ENCODE measurements around the gene RNF126. TPM values are rescaled to one million over a fixed set of nuclear protein-coding genes. Genes with fewer than 3 reads are reported as not detected.
A peak's percentile ranks its signal among the peaks of the same experiment; 100 is the strongest.

RNF126 gene
- total RNA-seq, 1 experiment from 2014 or later = 61.2 TPM

DNA sequence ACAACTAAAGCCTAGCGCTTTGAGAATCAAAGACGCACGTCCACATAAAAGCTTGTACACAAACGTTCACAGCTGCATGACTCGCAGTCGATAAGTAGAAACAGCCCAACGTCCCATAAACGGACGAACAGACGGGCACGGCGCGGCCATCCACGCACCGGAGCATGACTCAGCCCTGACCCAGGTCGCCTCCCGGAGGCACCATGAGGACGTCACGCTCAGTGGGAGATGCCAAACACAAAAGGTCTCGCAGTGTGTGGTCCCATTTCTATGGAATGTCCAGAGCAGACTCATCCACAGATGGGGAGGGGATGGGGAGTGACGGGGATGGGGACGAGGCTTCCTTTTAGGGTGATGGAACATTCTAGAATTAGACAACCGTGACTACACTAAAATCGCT is 39.0 kb downstream of the RNF126 start:
- in situ Hi-C loops (cut with HindIII; ENCODE audit: low pct_unique_long_range_greater_than_20kb, low sequenced_read_pairs) (no loop called here), intact Hi-C loops (cut with micrococcal nuclease; ENCODE audit: unreplicated experiment) (no loop called here)
- DNase-seq (ENCODE audit: low read depth, low spot score) (no peak), ATAC-seq (peak; percentile 79)
- no peaks in the 10 kb centered on the region; the same call in 1 of the 2 replicates for H3K4me1 ChIP-seq (ENCODE audit: control insufficient read depth, insufficient read depth, low read length)
- 0 out of 2 replicates have a peak, but pooled peaks cover 1% of the 10 kb centered on the region for H3K36me3 ChIP-seq (ENCODE audit: control insufficient read depth, insufficient read depth, low read length)
- BruUV-seq (replicated peaks) = no TSS peak
- H3K27ac ChIP-seq (ENCODE audit: low read length) = no peak overlapping the region
- no peaks in the 10 kb centered on the region for H3K9me3 ChIP-seq (ENCODE audit: control insufficient read depth, insufficient read depth, low read depth, low read length)
- no peak overlapping the region for H3K4me3 ChIP-seq (ENCODE audit: low read depth in 2 of 2, low read length in 2 of 2)
- TF ChIP-seq, protein P1, sequence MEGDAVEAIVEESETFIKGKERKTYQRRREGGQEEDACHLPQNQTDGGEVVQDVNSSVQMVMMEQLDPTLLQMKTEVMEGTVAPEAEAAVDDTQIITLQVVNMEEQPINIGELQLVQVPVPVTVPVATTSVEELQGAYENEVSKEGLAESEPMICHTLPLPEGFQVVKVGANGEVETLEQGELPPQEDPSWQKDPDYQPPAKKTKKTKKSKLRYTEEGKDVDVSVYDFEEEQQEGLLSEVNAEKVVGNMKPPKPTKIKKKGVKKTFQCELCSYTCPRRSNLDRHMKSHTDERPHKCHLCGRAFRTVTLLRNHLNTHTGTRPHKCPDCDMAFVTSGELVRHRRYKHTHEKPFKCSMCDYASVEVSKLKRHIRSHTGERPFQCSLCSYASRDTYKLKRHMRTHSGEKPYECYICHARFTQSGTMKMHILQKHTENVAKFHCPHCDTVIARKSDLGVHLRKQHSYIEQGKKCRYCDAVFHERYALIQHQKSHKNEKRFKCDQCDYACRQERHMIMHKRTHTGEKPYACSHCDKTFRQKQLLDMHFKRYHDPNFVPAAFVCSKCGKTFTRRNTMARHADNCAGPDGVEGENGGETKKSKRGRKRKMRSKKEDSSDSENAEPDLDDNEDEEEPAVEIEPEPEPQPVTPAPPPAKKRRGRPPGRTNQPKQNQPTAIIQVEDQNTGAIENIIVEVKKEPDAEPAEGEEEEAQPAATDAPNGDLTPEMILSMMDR (IDR thresholded peaks at IDR 0.05) = no peak
- TF ChIP-seq SIN3A (IDR thresholded peaks at IDR 0.05; ENCODE audit: borderline replicate concordance, insufficient read depth, low read depth, low read length) (no peak), TCF7L2 (IDR thresholded peaks at IDR 0.05; ENCODE audit: low read depth, low read length) (no peak), POLR2AphosphoS5 (IDR thresholded peaks at IDR 0.05; ENCODE audit: low read depth, low read length) (no peak)
- TF ChIP-seq, protein P2, sequence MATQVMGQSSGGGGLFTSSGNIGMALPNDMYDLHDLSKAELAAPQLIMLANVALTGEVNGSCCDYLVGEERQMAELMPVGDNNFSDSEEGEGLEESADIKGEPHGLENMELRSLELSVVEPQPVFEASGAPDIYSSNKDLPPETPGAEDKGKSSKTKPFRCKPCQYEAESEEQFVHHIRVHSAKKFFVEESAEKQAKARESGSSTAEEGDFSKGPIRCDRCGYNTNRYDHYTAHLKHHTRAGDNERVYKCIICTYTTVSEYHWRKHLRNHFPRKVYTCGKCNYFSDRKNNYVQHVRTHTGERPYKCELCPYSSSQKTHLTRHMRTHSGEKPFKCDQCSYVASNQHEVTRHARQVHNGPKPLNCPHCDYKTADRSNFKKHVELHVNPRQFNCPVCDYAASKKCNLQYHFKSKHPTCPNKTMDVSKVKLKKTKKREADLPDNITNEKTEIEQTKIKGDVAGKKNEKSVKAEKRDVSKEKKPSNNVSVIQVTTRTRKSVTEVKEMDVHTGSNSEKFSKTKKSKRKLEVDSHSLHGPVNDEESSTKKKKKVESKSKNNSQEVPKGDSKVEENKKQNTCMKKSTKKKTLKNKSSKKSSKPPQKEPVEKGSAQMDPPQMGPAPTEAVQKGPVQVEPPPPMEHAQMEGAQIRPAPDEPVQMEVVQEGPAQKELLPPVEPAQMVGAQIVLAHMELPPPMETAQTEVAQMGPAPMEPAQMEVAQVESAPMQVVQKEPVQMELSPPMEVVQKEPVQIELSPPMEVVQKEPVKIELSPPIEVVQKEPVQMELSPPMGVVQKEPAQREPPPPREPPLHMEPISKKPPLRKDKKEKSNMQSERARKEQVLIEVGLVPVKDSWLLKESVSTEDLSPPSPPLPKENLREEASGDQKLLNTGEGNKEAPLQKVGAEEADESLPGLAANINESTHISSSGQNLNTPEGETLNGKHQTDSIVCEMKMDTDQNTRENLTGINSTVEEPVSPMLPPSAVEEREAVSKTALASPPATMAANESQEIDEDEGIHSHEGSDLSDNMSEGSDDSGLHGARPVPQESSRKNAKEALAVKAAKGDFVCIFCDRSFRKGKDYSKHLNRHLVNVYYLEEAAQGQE (IDR thresholded peaks at IDR 0.05; ENCODE audit: insufficient read depth in 1 of 2, low read depth in 2 of 2, low read length in 1 of 2) = no peak
- CTCF ChIA-PET = no interaction called here
- no peaks in the 10 kb centered on the region for H3K27me3 ChIP-seq (ENCODE audit: control insufficient read depth, insufficient read depth, low read length)
- POLR2A ChIA-PET = no interaction called here

DNA sequence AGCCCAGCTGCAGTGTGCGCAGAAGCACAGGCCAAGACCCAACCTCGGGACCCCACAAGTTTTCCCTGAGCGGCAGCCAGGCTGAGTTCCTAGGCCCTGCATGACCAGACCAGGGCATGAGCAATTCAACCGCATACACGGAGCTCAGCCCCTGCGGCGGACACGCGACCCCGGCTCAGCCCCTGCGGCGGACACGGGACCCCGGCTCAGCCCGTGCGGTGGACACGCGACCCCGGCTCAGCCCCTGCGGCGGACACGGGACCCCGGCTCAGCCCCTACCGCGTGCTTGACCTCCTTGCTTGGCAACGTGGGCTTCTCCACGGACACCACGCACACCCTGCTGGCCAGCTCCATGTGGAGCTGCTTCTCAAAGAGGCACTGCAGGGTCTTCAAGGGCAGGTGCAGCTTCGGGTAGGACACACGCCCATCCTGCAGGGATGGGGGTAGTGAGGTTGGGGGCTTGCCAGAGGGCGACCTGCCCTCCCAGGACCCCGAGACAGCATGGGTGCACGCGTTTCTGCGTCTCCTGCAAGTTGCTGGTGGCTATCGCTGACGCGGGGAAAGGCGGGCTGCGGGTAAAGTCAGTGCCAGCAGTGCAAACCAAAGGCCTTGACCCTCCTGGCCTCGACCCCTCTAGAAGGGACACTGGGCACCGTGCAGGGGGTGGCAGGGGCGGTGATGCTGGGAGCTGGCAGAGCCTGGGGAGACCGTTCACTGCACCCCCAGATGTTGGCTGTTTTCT is 39.7 kb downstream of the RNF126 start:
- no peak; the same call in 1 of the 2 replicates for ATAC-seq
- TF ChIP-seq TCF7L2 (IDR thresholded peaks at IDR 0.05; ENCODE audit: low read depth, low read length) (no peak), POLR2AphosphoS5 (IDR thresholded peaks at IDR 0.05; ENCODE audit: low read depth, low read length) (no peak), SIN3A (IDR thresholded peaks at IDR 0.05; ENCODE audit: borderline replicate concordance, insufficient read depth, low read depth, low read length) (no peak)
- TF ChIP-seq, protein P1 (IDR thresholded peaks at IDR 0.05) = no peak
- TF ChIP-seq, protein P2 (IDR thresholded peaks at IDR 0.05; ENCODE audit: insufficient read depth in 1 of 2, low read depth in 2 of 2, low read length in 1 of 2) = no peak
- Histone ChIP-seq H3K4me3 (ENCODE audit: low read depth in 2 of 2, low read length in 2 of 2) (no peak overlapping the region), H3K4me1 (ENCODE audit: control insufficient read depth, insufficient read depth, low read length) (no peaks in the 10 kb centered on the region; the same call in 1 of the 2 replicates), H3K27me3 (ENCODE audit: control insufficient read depth, insufficient read depth, low read length) (no peaks in the 10 kb centered on the region), H3K9me3 (ENCODE audit: control insufficient read depth, insufficient read depth, low read depth, low read length) (no peaks in the 10 kb centered on the region), H3K36me3 (ENCODE audit: control insufficient read depth, insufficient read depth, low read length) (no peaks in the 10 kb centered on the region), H3K27ac (ENCODE audit: low read length) (no peak overlapping the region)
- in situ Hi-C loops (cut with HindIII; ENCODE audit: low pct_unique_long_range_greater_than_20kb, low sequenced_read_pairs) = no loop called here
- intact Hi-C loops (cut with micrococcal nuclease; ENCODE audit: unreplicated experiment) = no loop called here
- DNase-seq (ENCODE audit: low read depth, low spot score) = no peak
- CTCF ChIA-PET = no interaction called here
- POLR2A ChIA-PET = no interaction called here
- no TSS peak for BruUV-seq (replicated peaks)

All from Panc1 (cell line).